ENCODE measurements around the gene NPY.

GRCh38 chr7:24328050-24328449, 44.1 kb downstream of the NPY start:
- TF ChIP-seq CTCF (optimal IDR thresholded peaks at IDR 0.05 in 1 of 3, IDR thresholded peaks at IDR 0.05 in 1 of 3, conservative IDR thresholded peaks at IDR 0.05 in 1 of 3; ENCODE audit: extremely low read depth in 1 of 3, insufficient read depth in 2 of 3, low read length in 3 of 3) = no peak
- no peak for TF ChIP-seq EZH2 (IDR thresholded peaks at IDR 0.05; ENCODE audit: low read length)
